GM21717 (cell line): ENCODE data around the gene CCDC69.

ENCODE experiments used
- ATAC-seq: cut with Tn5 transposase; IDR thresholded peaks from one replicate; pipeline ENCODE4 v1.9.1; 2021; ENCODE audit warnings: mild to moderate bottlenecking, moderate library complexity; ENCODE audit not compliant: unreplicated experiment

The CCDC69 gene

GRCh38 chr5:151147033-151147432 lies 76.9 kb downstream of the CCDC69 start:
- ATAC-seq = no peak

- ATAC-seq = no peak
Observed at GRCh38 chr5:151146061-151146460, 77.8 kb downstream of the CCDC69 start.

GRCh38 chr5:151144922-151145321 lies 79.0 kb downstream of the CCDC69 start:
- ATAC-seq = no peak

GRCh38 chr5:151144275-151144674 lies 79.6 kb downstream of the CCDC69 start:
- no peak for ATAC-seq

- ATAC-seq = no peak
Observed at GRCh38 chr5:151143645-151144044, 80.2 kb downstream of the CCDC69 start.

GRCh38 chr5:151142933-151143332 lies 81.0 kb downstream of the CCDC69 start:
- no peak for ATAC-seq

GRCh38 chr5:151141535-151141934 lies 82.4 kb downstream of the CCDC69 start:
- ATAC-seq = peak; percentile 79

- ATAC-seq = no peak
Observed at GRCh38 chr5:151140686-151141459, 83.0 kb downstream of the CCDC69 start.

GRCh38 chr5:151139646-151140045 lies 84.2 kb downstream of the CCDC69 start:
- no peak for ATAC-seq

- no peak for ATAC-seq
Observed at GRCh38 chr5:151139015-151139414, 84.9 kb downstream of the CCDC69 start.

GRCh38 chr5:151138114-151138513 lies 85.8 kb downstream of the CCDC69 start:
- no peak for ATAC-seq

GRCh38 chr5:151137067-151137825 lies 86.6 kb downstream of the CCDC69 start:
- ATAC-seq = no peak

GRCh38 chr5:151134228-151134627 lies 89.7 kb downstream of the CCDC69 start:
- peak; percentile 63 for ATAC-seq

- ATAC-seq = no peak
Observed at GRCh38 chr5:151132963-151133362, 90.9 kb downstream of the CCDC69 start.
